ENCODE data around the gene TEX261. TPM values are rescaled to one million over a fixed set of nuclear protein-coding genes. Genes with fewer than 3 reads are reported as not detected.
A peak's percentile ranks its signal among the peaks of the same experiment; 100 is the strongest.

Gene TEX261
- total RNA-seq, 1 experiment from 2014 or later = 70.0 TPM

- POLR2A ChIA-PET = interaction anchor here (0.5 kb wide), 1 partner anchor 175 kb away, joined by 3 read pairs; no protein-coding TSS in a partner anchor
- Histone ChIP-seq H3K4me1 (no peaks in the 10 kb centered on the region), H3K36me3 (ENCODE audit: control insufficient read depth, insufficient read depth, low read length) (no peaks in the 10 kb centered on the region), H3K4me3 (ENCODE audit: low read depth, low read length) (no peak overlapping the region), H3K9me3 (no peaks in the 10 kb centered on the region), H3K27me3 (replicated peaks; ENCODE audit: control insufficient read depth, insufficient read depth, low read length) (no peaks in the 10 kb centered on the region; the same call in 1 of the 2 replicates)
- Mint-ChIP-seq H3K9me3 (ENCODE audit: unreplicated experiment) (no peaks in the 10 kb centered on the region), H3K4me3 (ENCODE audit: unreplicated experiment) (no peak overlapping the region), H3K27ac (ENCODE audit: unreplicated experiment) (no peak overlapping the region), H3K36me3 (ENCODE audit: insufficient read depth, unreplicated experiment) (peaks cover 4% of the 10 kb centered on the region), H3K27me3 (ENCODE audit: insufficient read depth, unreplicated experiment) (peaks cover 10% of the 10 kb centered on the region), H3K4me1 (ENCODE audit: low read depth, unreplicated experiment) (no peaks in the 10 kb centered on the region)
- intact Hi-C loops (cut with micrococcal nuclease; ENCODE audit: unreplicated experiment) = no loop called here
- CTCF ChIA-PET = interaction anchor here (0.7 kb wide), 1 partner anchor 12 kb away, joined by 3 read pairs; no protein-coding TSS in a partner anchor
- no peak for DNase-seq
- TF ChIP-seq, protein P1, sequence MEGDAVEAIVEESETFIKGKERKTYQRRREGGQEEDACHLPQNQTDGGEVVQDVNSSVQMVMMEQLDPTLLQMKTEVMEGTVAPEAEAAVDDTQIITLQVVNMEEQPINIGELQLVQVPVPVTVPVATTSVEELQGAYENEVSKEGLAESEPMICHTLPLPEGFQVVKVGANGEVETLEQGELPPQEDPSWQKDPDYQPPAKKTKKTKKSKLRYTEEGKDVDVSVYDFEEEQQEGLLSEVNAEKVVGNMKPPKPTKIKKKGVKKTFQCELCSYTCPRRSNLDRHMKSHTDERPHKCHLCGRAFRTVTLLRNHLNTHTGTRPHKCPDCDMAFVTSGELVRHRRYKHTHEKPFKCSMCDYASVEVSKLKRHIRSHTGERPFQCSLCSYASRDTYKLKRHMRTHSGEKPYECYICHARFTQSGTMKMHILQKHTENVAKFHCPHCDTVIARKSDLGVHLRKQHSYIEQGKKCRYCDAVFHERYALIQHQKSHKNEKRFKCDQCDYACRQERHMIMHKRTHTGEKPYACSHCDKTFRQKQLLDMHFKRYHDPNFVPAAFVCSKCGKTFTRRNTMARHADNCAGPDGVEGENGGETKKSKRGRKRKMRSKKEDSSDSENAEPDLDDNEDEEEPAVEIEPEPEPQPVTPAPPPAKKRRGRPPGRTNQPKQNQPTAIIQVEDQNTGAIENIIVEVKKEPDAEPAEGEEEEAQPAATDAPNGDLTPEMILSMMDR (IDR thresholded peaks at IDR 0.05; ENCODE audit: insufficient read depth in 1 of 2, low read depth in 1 of 2, low read length in 1 of 2, severe bottlenecking in 1 of 2, unreplicated experiment in 1 of 2) = peak in 1 of 2 experiments; percentile 18
- no TSS peak for BruUV-seq (replicated peaks)
Measured at GRCh38 chr2:70959851-70960832, 34.5 kb downstream of the TEX261 start.

DNA sequence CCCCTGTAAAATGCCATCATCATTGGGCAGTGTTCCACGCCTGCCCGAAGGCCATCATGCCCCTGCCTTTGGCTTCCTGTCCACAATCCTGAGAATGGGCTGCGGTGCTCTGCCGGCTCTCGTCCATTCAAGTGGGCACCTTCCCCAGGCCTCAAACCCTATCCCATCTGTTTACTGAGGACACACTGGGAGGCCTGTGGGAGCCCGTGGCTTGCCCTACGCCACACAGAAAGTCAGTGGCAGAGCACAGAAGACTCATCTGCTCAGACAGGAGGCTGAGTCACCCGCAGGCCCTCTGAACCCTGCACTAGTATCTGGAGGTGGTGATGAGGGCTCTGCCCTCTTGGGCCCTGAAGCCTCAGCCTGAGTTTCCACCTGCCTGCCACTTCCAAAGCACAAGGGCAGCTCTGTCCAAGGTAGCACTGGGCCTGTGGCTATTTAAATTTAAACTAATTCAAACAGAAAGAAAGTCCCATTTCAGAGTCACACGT lies 35.4 kb downstream of the TEX261 start:
- H3K4me3 Mint-ChIP-seq (ENCODE audit: unreplicated experiment) = no peak overlapping the region
- H3K27me3 ChIP-seq (replicated peaks; ENCODE audit: control insufficient read depth, insufficient read depth, low read length) = peaks cover 2% of the 10 kb centered on the region

DNA sequence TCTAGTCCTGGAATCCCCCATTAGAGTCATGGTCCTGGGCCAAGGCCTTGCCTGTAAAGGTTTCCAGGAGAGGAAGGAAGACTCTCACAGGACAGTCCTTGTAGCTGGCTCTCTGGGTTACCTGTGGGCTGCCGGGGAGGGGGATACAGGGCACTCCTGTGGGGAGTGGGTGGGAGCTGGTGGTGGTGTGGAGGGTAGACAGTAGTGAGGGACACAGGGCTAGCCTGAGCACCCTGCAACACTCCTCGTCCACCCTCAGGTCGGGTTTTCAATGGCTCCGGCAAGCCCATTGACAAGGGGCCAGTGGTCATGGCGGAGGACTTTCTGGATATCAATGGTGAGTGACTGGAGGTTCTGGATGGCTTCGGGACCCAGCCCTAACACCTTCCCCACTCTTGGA lies 35.9 kb downstream of the TEX261 start:
- POLR2A ChIA-PET = no interaction called here
- CTCF ChIA-PET = no interaction called here
- no peak for DNase-seq
- H3K9me3 Mint-ChIP-seq (ENCODE audit: unreplicated experiment) = no peaks in the 10 kb centered on the region
- Histone ChIP-seq H3K36me3 (ENCODE audit: control insufficient read depth, insufficient read depth, low read length) (no peaks in the 10 kb centered on the region), H3K4me3 (ENCODE audit: low read depth, low read length) (no peak overlapping the region), H3K9me3 (no peaks in the 10 kb centered on the region), H3K4me1 (0 out of 2 replicates have a peak, but pooled peaks cover 2% of the 10 kb centered on the region), H3K27me3 (replicated peaks; ENCODE audit: control insufficient read depth, insufficient read depth, low read length) (peaks cover 2% of the 10 kb centered on the region)
- H3K27me3 Mint-ChIP-seq (ENCODE audit: insufficient read depth, unreplicated experiment) = peaks cover 18% of the 10 kb centered on the region
- H3K36me3 Mint-ChIP-seq (ENCODE audit: insufficient read depth, unreplicated experiment) = peaks cover 4% of the 10 kb centered on the region
- TF ChIP-seq, protein P1 (IDR thresholded peaks at IDR 0.05; ENCODE audit: insufficient read depth in 1 of 2, low read depth in 1 of 2, low read length in 1 of 2, severe bottlenecking in 1 of 2, unreplicated experiment in 1 of 2) = no peak
- BruUV-seq (replicated peaks) = no TSS peak
- H3K27ac Mint-ChIP-seq (ENCODE audit: unreplicated experiment) = no peak overlapping the region
- intact Hi-C loops (cut with micrococcal nuclease; ENCODE audit: unreplicated experiment) = no loop called here
- no peaks in the 10 kb centered on the region for H3K4me1 Mint-ChIP-seq (ENCODE audit: low read depth, unreplicated experiment)
- H3K4me3 Mint-ChIP-seq (ENCODE audit: unreplicated experiment) = no peak overlapping the region

More for the DNA sequence above, 35.4 kb downstream of the TEX261 start:
- CTCF ChIA-PET = no interaction called here
- DNase-seq = no peak
- Mint-ChIP-seq H3K9me3 (ENCODE audit: unreplicated experiment) (no peaks in the 10 kb centered on the region), H3K27me3 (ENCODE audit: insufficient read depth, unreplicated experiment) (peaks cover 15% of the 10 kb centered on the region), H3K36me3 (ENCODE audit: insufficient read depth, unreplicated experiment) (peaks cover 4% of the 10 kb centered on the region), H3K4me1 (ENCODE audit: low read depth, unreplicated experiment) (no peaks in the 10 kb centered on the region), H3K27ac (ENCODE audit: unreplicated experiment) (no peak overlapping the region)
- Histone ChIP-seq H3K4me3 (ENCODE audit: low read depth, low read length) (no peak overlapping the region), H3K9me3 (no peaks in the 10 kb centered on the region), H3K4me1 (0 out of 2 replicates have a peak, but pooled peaks cover under 1% of the 10 kb centered on the region), H3K36me3 (ENCODE audit: control insufficient read depth, insufficient read depth, low read length) (no peaks in the 10 kb centered on the region)
- no TSS peak for BruUV-seq (replicated peaks)
- POLR2A ChIA-PET = no interaction called here
- TF ChIP-seq, protein P1 (IDR thresholded peaks at IDR 0.05; ENCODE audit: insufficient read depth in 1 of 2, low read depth in 1 of 2, low read length in 1 of 2, severe bottlenecking in 1 of 2, unreplicated experiment in 1 of 2) = no peak
- intact Hi-C loops (cut with micrococcal nuclease; ENCODE audit: unreplicated experiment) = no loop called here

Measured in Caco-2 (cell line).